DND-41 (cell line): ENCODE measurements around the gene NKAIN2.

Experiments used
- EZH2 ChIP-seq: IDR thresholded peaks from 3 replicates; pipeline ENCODE4 v1.6.1; 2012; ENCODE audit warnings: borderline replicate concordance, low read depth, mild to moderate bottlenecking, moderate library complexity, low read length, inconsistent platforms; ENCODE audit not compliant: severe bottlenecking
- TF ChIP-seq, protein P1 (sequence below): IDR thresholded peaks from 2 replicates; pipeline ENCODE4 v1.5.1; 2012; ENCODE audit warnings: borderline replicate concordance, low read length, moderate library complexity, mild to moderate bottlenecking; ENCODE audit not compliant: poor library complexity, severe bottlenecking; ENCODE audit errors: extremely low read depth

DNA sequence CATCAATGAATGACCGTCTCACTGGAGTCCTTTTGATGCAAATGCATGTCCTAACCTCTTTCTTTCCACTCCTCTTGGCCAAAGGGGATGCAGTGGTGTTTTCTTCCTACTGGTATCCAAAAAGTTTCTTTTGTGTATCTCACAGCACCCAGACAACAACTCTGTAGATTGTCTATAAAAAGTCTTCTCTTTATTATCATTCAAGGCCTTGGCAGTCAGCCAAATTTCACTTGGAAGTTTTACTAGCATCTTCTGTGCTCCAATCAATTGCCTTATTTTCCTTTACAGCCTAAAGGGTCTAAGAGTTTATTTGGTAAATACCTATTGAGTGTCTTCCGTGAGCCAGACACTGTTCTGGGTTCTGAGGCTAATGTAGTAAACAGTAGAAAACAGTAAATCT lies 1008.4 kb downstream of the NKAIN2 start:
- TF ChIP-seq, protein P1, sequence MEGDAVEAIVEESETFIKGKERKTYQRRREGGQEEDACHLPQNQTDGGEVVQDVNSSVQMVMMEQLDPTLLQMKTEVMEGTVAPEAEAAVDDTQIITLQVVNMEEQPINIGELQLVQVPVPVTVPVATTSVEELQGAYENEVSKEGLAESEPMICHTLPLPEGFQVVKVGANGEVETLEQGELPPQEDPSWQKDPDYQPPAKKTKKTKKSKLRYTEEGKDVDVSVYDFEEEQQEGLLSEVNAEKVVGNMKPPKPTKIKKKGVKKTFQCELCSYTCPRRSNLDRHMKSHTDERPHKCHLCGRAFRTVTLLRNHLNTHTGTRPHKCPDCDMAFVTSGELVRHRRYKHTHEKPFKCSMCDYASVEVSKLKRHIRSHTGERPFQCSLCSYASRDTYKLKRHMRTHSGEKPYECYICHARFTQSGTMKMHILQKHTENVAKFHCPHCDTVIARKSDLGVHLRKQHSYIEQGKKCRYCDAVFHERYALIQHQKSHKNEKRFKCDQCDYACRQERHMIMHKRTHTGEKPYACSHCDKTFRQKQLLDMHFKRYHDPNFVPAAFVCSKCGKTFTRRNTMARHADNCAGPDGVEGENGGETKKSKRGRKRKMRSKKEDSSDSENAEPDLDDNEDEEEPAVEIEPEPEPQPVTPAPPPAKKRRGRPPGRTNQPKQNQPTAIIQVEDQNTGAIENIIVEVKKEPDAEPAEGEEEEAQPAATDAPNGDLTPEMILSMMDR: no peak
- TF ChIP-seq EZH2: no peak
